ENCODE data around the gene NANOGP8.

Gene NANOGP8

GRCh38 chr15:35104526-35105147 is 19.5 kb upstream of the NANOGP8 start:
- no peaks in the 10 kb centered on the region for H3K4me1 ChIP-seq (ENCODE audit: insufficient read depth, low read length)
- no peaks in the 10 kb centered on the region for H3K27me3 ChIP-seq (ENCODE audit: insufficient read depth, low read length, poor library complexity)
- DNase-seq (no peak), ATAC-seq (ENCODE audit: insufficient read depth, low read depth) (no peak)
- H3K36me3 ChIP-seq (ENCODE audit: insufficient read depth, low read length), result no peaks in the 10 kb centered on the region
- H3K79me2 ChIP-seq (ENCODE audit: insufficient read depth, low read length), result no peaks in the 10 kb centered on the region
- no peaks in the 10 kb centered on the region for H3K9me3 ChIP-seq (ENCODE audit: insufficient read depth, low read length, severe bottlenecking)
- H3K27ac ChIP-seq (ENCODE audit: low read length), result no peak overlapping the region
- no peak for TF ChIP-seq CTCF (IDR thresholded peaks at IDR 0.05; ENCODE audit: borderline replicate concordance, extremely low read depth, low read length, poor library complexity, severe bottlenecking)
- TF ChIP-seq EZH2 (IDR thresholded peaks at IDR 0.05; ENCODE audit: borderline replicate concordance, low read depth, low read length, severe bottlenecking), result no peak
- H2AFZ ChIP-seq (ENCODE audit: low read depth, low read length), result no peak overlapping the region
- H3K9ac ChIP-seq (ENCODE audit: low read depth, low read length), result no peak overlapping the region
- no peaks in the 10 kb centered on the region for H4K20me1 ChIP-seq (ENCODE audit: insufficient read depth, low read length)
- no peak overlapping the region for H3K4me2 ChIP-seq (ENCODE audit: insufficient read depth, low read length)
- H3K4me3 ChIP-seq (ENCODE audit: low read depth in 1 of 2, low read length in 2 of 2), result no peak overlapping the region

GRCh38 chr15:35102186-35102585 is 17.1 kb upstream of the NANOGP8 start:
- Histone ChIP-seq H3K4me3 (ENCODE audit: low read depth in 1 of 2, low read length in 2 of 2) (no peak overlapping the region), H4K20me1 (ENCODE audit: insufficient read depth, low read length) (no peaks in the 10 kb centered on the region), H3K4me1 (ENCODE audit: insufficient read depth, low read length) (no peaks in the 10 kb centered on the region), H3K9ac (ENCODE audit: low read depth, low read length) (no peak overlapping the region), H3K9me3 (ENCODE audit: insufficient read depth, low read length, severe bottlenecking) (no peaks in the 10 kb centered on the region), H3K27me3 (ENCODE audit: insufficient read depth, low read length, poor library complexity) (no peaks in the 10 kb centered on the region), H3K27ac (ENCODE audit: low read length) (no peak overlapping the region), H3K79me2 (ENCODE audit: insufficient read depth, low read length) (no peaks in the 10 kb centered on the region), H3K4me2 (ENCODE audit: insufficient read depth, low read length) (no peak overlapping the region), H3K36me3 (ENCODE audit: insufficient read depth, low read length) (no peaks in the 10 kb centered on the region), H2AFZ (ENCODE audit: low read depth, low read length) (no peak overlapping the region)
- ATAC-seq (ENCODE audit: insufficient read depth, low read depth) (no peak), DNase-seq (no peak)
- TF ChIP-seq EZH2 (IDR thresholded peaks at IDR 0.05; ENCODE audit: borderline replicate concordance, low read depth, low read length, severe bottlenecking) (no peak), CTCF (IDR thresholded peaks at IDR 0.05; ENCODE audit: borderline replicate concordance, extremely low read depth, low read length, poor library complexity, severe bottlenecking) (no peak)

GRCh38 chr15:35101335-35101734 is 16.2 kb upstream of the NANOGP8 start:
- no peak overlapping the region for H2AFZ ChIP-seq (ENCODE audit: low read depth, low read length)
- no peak for ATAC-seq (ENCODE audit: insufficient read depth, low read depth)
- TF ChIP-seq CTCF (IDR thresholded peaks at IDR 0.05; ENCODE audit: borderline replicate concordance, extremely low read depth, low read length, poor library complexity, severe bottlenecking), result no peak
- no peak for DNase-seq
- no peak overlapping the region for H3K4me2 ChIP-seq (ENCODE audit: insufficient read depth, low read length)
- H3K27ac ChIP-seq (ENCODE audit: low read length), result no peak overlapping the region
- H3K79me2 ChIP-seq (ENCODE audit: insufficient read depth, low read length), result no peaks in the 10 kb centered on the region
- no peaks in the 10 kb centered on the region for H3K9me3 ChIP-seq (ENCODE audit: insufficient read depth, low read length, severe bottlenecking)
- H3K4me1 ChIP-seq (ENCODE audit: insufficient read depth, low read length), result no peaks in the 10 kb centered on the region
- H3K4me3 ChIP-seq (ENCODE audit: low read depth in 1 of 2, low read length in 2 of 2), result no peak overlapping the region
- H4K20me1 ChIP-seq (ENCODE audit: insufficient read depth, low read length), result no peaks in the 10 kb centered on the region
- no peaks in the 10 kb centered on the region for H3K36me3 ChIP-seq (ENCODE audit: insufficient read depth, low read length)
- H3K9ac ChIP-seq (ENCODE audit: low read depth, low read length), result no peak overlapping the region
- no peaks in the 10 kb centered on the region for H3K27me3 ChIP-seq (ENCODE audit: insufficient read depth, low read length, poor library complexity)

- Histone ChIP-seq H3K4me1 (ENCODE audit: insufficient read depth, low read length) (no peaks in the 10 kb centered on the region), H3K4me3 (ENCODE audit: low read depth in 1 of 2, low read length in 2 of 2) (no peak overlapping the region), H3K79me2 (ENCODE audit: insufficient read depth, low read length) (no peaks in the 10 kb centered on the region), H3K4me2 (ENCODE audit: insufficient read depth, low read length) (no peak overlapping the region), H3K27me3 (ENCODE audit: insufficient read depth, low read length, poor library complexity) (no peaks in the 10 kb centered on the region), H2AFZ (ENCODE audit: low read depth, low read length) (no peak overlapping the region), H3K36me3 (ENCODE audit: insufficient read depth, low read length) (no peaks in the 10 kb centered on the region), H3K9ac (ENCODE audit: low read depth, low read length) (no peak overlapping the region), H3K9me3 (ENCODE audit: insufficient read depth, low read length, severe bottlenecking) (no peaks in the 10 kb centered on the region), H3K27ac (ENCODE audit: low read length) (no peak overlapping the region), H4K20me1 (ENCODE audit: insufficient read depth, low read length) (no peaks in the 10 kb centered on the region)
- TF ChIP-seq EZH2 (IDR thresholded peaks at IDR 0.05; ENCODE audit: borderline replicate concordance, low read depth, low read length, severe bottlenecking) (no peak), CTCF (IDR thresholded peaks at IDR 0.05; ENCODE audit: borderline replicate concordance, extremely low read depth, low read length, poor library complexity, severe bottlenecking) (no peak)
- DNase-seq (no peak), ATAC-seq (ENCODE audit: insufficient read depth, low read depth) (no peak)
Measured at GRCh38 chr15:35098737-35099136, 13.6 kb upstream of the NANOGP8 start.
